Activated CD4-positive, alpha-beta T cell treated with anti-CD3 and anti-CD28 coated beads, Interleukin-2, amount 10 ng/mL, durations not matched to agents 7 days and 5 days (primary cell): ENCODE data around the gene ASB14. TPM values are rescaled to one million over a fixed set of nuclear protein-coding genes. Genes with fewer than 3 reads are reported as not detected.
"Not testable (repeated sequence)": the region's sequence is repeated elsewhere in the genome, so short reads cannot be mapped to it uniquely, and the experiment has no call there.

Experiments
- CTCF ChIA-PET: fragments of 350-600 bp; sonication (Branson Sonifier 250); formaldehyde crosslinking; loops from one replicate; lab custom pipeline; 2021; ENCODE audit warnings: antibody characterized with exemption; lab: Charles Lee
- POLR2A ChIA-PET: fragments of 350-600 bp; sonication (Branson Sonifier 250); formaldehyde crosslinking; loops from one replicate; lab custom pipeline; 2021; ENCODE audit warnings: antibody characterized with exemption; lab: Charles Lee
- DNase-seq: peaks from one replicate; pipeline ENCODE4 v3.0.0-alpha.2; 2020
- H3K27ac Mint-ChIP-seq: one replicate; pipeline ENCODE4 v1.8.0; 2021; ENCODE audit warnings: mild to moderate bottlenecking, moderate library complexity, mixed read lengths
- H3K27me3 Mint-ChIP-seq: one replicate; pipeline ENCODE4 v1.8.0; 2021; ENCODE audit warnings: mixed read lengths
- H3K36me3 Mint-ChIP-seq: one replicate; pipeline ENCODE4 v1.8.0; 2021; ENCODE audit warnings: low read depth, mixed read lengths
- H3K4me1 Mint-ChIP-seq: one replicate; pipeline ENCODE4 v1.8.0; 2021; ENCODE audit warnings: mixed read lengths
- H3K4me3 Mint-ChIP-seq: one replicate; pipeline ENCODE4 v1.8.0; 2021; ENCODE audit warnings: mild to moderate bottlenecking, moderate library complexity, mixed read lengths
- H3K9me3 Mint-ChIP-seq: one replicate; pipeline ENCODE4 v1.8.0; 2021; ENCODE audit warnings: mixed read lengths
- total RNA-seq, 2 experiments: library from RNA; stranded (reverse); gene quantifications; one replicate each; pipeline ENCODE4 v1.2.3, GENCODE V29; 2021

The ASB14 gene
- not detected for total RNA-seq

GRCh38 chr3:57292159-57292896 is at the start of gene ASB14:
Gene ASB14, minus strand, starts transcription at chr3:57292685. Its CDS starts 652 bp downstream, at chr3:57292033.
- no peaks in the 10 kb centered on the region for H3K36me3 Mint-ChIP-seq
- ChIA-PET CTCF (no interaction called here), POLR2A (no interaction called here)
- peaks cover 22% of the 10 kb centered on the region for H3K27me3 Mint-ChIP-seq
- H3K27ac Mint-ChIP-seq = no peak within 1 kb of the TSS
- no peaks in the 10 kb centered on the region for H3K4me1 Mint-ChIP-seq
- no peak within 1 kb of the TSS for H3K4me3 Mint-ChIP-seq
- DNase-seq = no peak
- H3K9me3 Mint-ChIP-seq = no peaks in the 10 kb centered on the region

- CTCF ChIA-PET, POLR2A ChIA-PET, H3K27ac Mint-ChIP-seq, H3K9me3 Mint-ChIP-seq, H3K4me3 Mint-ChIP-seq, DNase-seq, H3K4me1 Mint-ChIP-seq, H3K36me3 Mint-ChIP-seq: not testable (repeated sequence)
- H3K27me3 Mint-ChIP-seq = peaks cover 28% of the 10 kb centered on the region
These were observed 46.7 kb upstream of the ASB14 start for GRCh38 chr3:57339071-57339642.

- H3K36me3 Mint-ChIP-seq, H3K4me3 Mint-ChIP-seq, H3K27ac Mint-ChIP-seq, DNase-seq, POLR2A ChIA-PET, H3K9me3 Mint-ChIP-seq, CTCF ChIA-PET, H3K4me1 Mint-ChIP-seq: not testable (repeated sequence)
- peaks cover 28% of the 10 kb centered on the region for H3K27me3 Mint-ChIP-seq
These were observed 46.0 kb upstream of the ASB14 start for GRCh38 chr3:57338272-57339070.

GRCh38 chr3:57335283-57335938 is 42.9 kb upstream of the ASB14 start:
- peaks cover 2% of the 10 kb centered on the region for H3K9me3 Mint-ChIP-seq

GRCh38 chr3:57331078-57331610 is 38.7 kb upstream of the ASB14 start:
- DNase-seq = no peak
- H3K9me3 Mint-ChIP-seq = no peaks in the 10 kb centered on the region
- POLR2A ChIA-PET = no interaction called here

More at GRCh38 chr3:57335283-57335938, 42.9 kb upstream of the ASB14 start:
- no peak overlapping the region for H3K27ac Mint-ChIP-seq
- H3K36me3 Mint-ChIP-seq = no peaks in the 10 kb centered on the region
- H3K4me1 Mint-ChIP-seq = no peaks in the 10 kb centered on the region
- H3K27me3 Mint-ChIP-seq = peaks cover 17% of the 10 kb centered on the region
- H3K4me3 Mint-ChIP-seq = no peak overlapping the region
- CTCF ChIA-PET = interaction anchor here (0.9 kb wide), 1 partner anchor 112 kb away, joined by 3 read pairs; no protein-coding TSS in a partner anchor
- no peak for DNase-seq
- POLR2A ChIA-PET = no interaction called here

GRCh38 chr3:57326498-57326897 is 34.0 kb upstream of the ASB14 start:
- H3K9me3 Mint-ChIP-seq, H3K4me3 Mint-ChIP-seq, H3K4me1 Mint-ChIP-seq, CTCF ChIA-PET, H3K27ac Mint-ChIP-seq, DNase-seq, POLR2A ChIA-PET, H3K27me3 Mint-ChIP-seq, H3K36me3 Mint-ChIP-seq: not testable (repeated sequence)

More at GRCh38 chr3:57331078-57331610, 38.7 kb upstream of the ASB14 start:
- no peaks in the 10 kb centered on the region for H3K36me3 Mint-ChIP-seq
- H3K4me1 Mint-ChIP-seq = no peaks in the 10 kb centered on the region
- CTCF ChIA-PET = no interaction called here
- H3K27ac Mint-ChIP-seq = no peak overlapping the region
- H3K4me3 Mint-ChIP-seq = no peak overlapping the region
- peaks cover 12% of the 10 kb centered on the region for H3K27me3 Mint-ChIP-seq

- peaks cover 3% of the 10 kb centered on the region for H3K9me3 Mint-ChIP-seq
- DNase-seq = no peak
- H3K36me3 Mint-ChIP-seq = no peaks in the 10 kb centered on the region
- H3K4me3 Mint-ChIP-seq = no peak overlapping the region
- CTCF ChIA-PET = interaction anchor here (1.2 kb wide), 1 partner anchor 10 kb away, joined by 5 read pairs; no protein-coding TSS in a partner anchor
- H3K27me3 Mint-ChIP-seq = peaks cover 28% of the 10 kb centered on the region
- POLR2A ChIA-PET = no interaction called here
- no peaks in the 10 kb centered on the region for H3K4me1 Mint-ChIP-seq
- no peak overlapping the region for H3K27ac Mint-ChIP-seq
These were observed 21.7 kb upstream of the ASB14 start for GRCh38 chr3:57314204-57314603.

GRCh38 chr3:57309769-57310360 is 17.4 kb upstream of the ASB14 start:
- ChIA-PET POLR2A (no interaction called here), CTCF (no interaction called here)
- H3K4me3 Mint-ChIP-seq = no peak overlapping the region
- H3K9me3 Mint-ChIP-seq = no peaks in the 10 kb centered on the region
- no peaks in the 10 kb centered on the region for H3K27me3 Mint-ChIP-seq
- no peaks in the 10 kb centered on the region for H3K36me3 Mint-ChIP-seq
- H3K27ac Mint-ChIP-seq = no peak overlapping the region
- DNase-seq = no peak
- no peaks in the 10 kb centered on the region for H3K4me1 Mint-ChIP-seq

- POLR2A ChIA-PET, DNase-seq, H3K27ac Mint-ChIP-seq, H3K4me3 Mint-ChIP-seq, H3K27me3 Mint-ChIP-seq, CTCF ChIA-PET, H3K9me3 Mint-ChIP-seq, H3K36me3 Mint-ChIP-seq, H3K4me1 Mint-ChIP-seq: not testable (repeated sequence)
These were observed 11.0 kb upstream of the ASB14 start for GRCh38 chr3:57303520-57303919.

- Mint-ChIP-seq H3K36me3 (no peaks in the 10 kb centered on the region), H3K9me3 (no peaks in the 10 kb centered on the region), H3K27me3 (peaks cover 18% of the 10 kb centered on the region), H3K4me1 (no peaks in the 10 kb centered on the region), H3K27ac (no peak overlapping the region), H3K4me3 (no peak overlapping the region)
- POLR2A ChIA-PET = no interaction called here
- DNase-seq = no peak
- CTCF ChIA-PET = no interaction called here
These were observed 5.6 kb upstream of the ASB14 start for GRCh38 chr3:57298041-57298440.

- CTCF ChIA-PET = no interaction called here
- H3K4me1 Mint-ChIP-seq = no peaks in the 10 kb centered on the region
- no peak overlapping the region for H3K27ac Mint-ChIP-seq
- POLR2A ChIA-PET = no interaction called here
- DNase-seq = no peak
- H3K4me3 Mint-ChIP-seq = no peak overlapping the region
- peaks cover 28% of the 10 kb centered on the region for H3K27me3 Mint-ChIP-seq
- H3K36me3 Mint-ChIP-seq = no peaks in the 10 kb centered on the region
- no peaks in the 10 kb centered on the region for H3K9me3 Mint-ChIP-seq
These were observed 527 bp upstream of the ASB14 start for GRCh38 chr3:57292897-57293526.

- DNase-seq = no peak
- Mint-ChIP-seq H3K36me3 (no peaks in the 10 kb centered on the region), H3K27me3 (peaks cover 20% of the 10 kb centered on the region), H3K4me3 (no peak overlapping the region), H3K4me1 (no peaks in the 10 kb centered on the region), H3K9me3 (no peaks in the 10 kb centered on the region), H3K27ac (no peak overlapping the region)
- ChIA-PET CTCF (interaction anchor here (0.6 to 0.9 kb wide), 2 partner anchors 11 to 157 kb away, joined by 3 read pairs; no protein-coding TSS in a partner anchor), POLR2A (no interaction called here)
These were observed 4.1 kb downstream of the ASB14 start for GRCh38 chr3:57288403-57288802.
